Measurements from ENCODE around the gene ZNF865.

ZNF865 gene

DNA sequence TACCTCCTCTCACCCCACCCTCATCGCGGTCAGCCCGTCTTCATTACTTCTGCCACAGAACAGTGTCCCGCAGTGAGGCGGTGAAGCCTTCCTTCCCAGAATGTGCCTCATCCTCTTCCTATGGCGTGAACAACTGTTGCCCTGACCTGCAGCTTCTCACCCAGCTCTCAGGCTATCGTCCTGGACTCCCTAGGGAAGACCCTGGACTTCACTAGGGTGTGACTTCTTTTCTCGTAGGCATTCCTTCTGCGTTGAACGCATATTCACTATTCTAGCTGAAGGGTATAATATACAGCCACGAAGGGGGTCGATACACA lies 982 bp downstream of the ZNF865 start:
- peak overlapping the region; percentile 58; the same call in 1 of the 2 replicates for H3K4me3 ChIP-seq (ENCODE audit: low read length)
- no peaks in the 10 kb centered on the region for H3K36me3 ChIP-seq (ENCODE audit: control insufficient read depth, insufficient read depth, low read length)
- no peaks in the 10 kb centered on the region for H3K27me3 ChIP-seq (ENCODE audit: control insufficient read depth, insufficient read depth, low read length)
- no peaks in the 10 kb centered on the region for H3K9me3 ChIP-seq (ENCODE audit: control insufficient read depth, insufficient read depth, low read length)
- no peak for DNase-seq (ENCODE audit: low read depth, low spot score)
- WGBS (ENCODE audit: insufficient coverage, insufficient read length), result no CpG with 5 or more reads among the region's 12 CpGs
- peaks cover 1% of the 10 kb centered on the region; the same call in 1 of the 2 replicates for H3K4me1 ChIP-seq (ENCODE audit: control insufficient read depth, insufficient read depth, low read length)
- no peak overlapping the region for H3K27ac ChIP-seq (ENCODE audit: low read length)

DNA sequence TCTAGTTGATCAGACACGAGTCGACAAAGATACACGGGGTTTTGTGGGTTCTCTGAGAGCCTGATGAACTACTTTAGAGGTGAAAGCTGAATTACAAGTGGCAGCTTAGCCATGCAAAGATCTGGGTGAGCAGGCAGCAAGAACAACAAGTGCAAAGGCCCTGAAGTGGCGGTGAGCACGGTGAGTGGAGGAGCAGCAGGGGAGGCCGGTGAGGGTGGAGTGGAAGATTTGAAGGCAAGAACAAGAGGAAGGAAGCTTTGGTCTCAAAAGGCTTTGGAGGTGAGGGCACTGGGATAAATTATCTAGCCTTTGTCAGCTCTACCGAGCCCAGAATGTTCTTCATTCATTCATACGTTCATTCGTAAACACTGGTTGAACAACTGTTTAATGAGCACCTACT lies 1.4 kb downstream of the ZNF865 start:
- H3K4me3 ChIP-seq (ENCODE audit: low read length), result no peak overlapping the region
- no peak overlapping the region for H3K27ac ChIP-seq (ENCODE audit: low read length)
- WGBS (ENCODE audit: insufficient coverage, insufficient read length), result no CpG with 5 or more reads among the region's 9 CpGs

DNA sequence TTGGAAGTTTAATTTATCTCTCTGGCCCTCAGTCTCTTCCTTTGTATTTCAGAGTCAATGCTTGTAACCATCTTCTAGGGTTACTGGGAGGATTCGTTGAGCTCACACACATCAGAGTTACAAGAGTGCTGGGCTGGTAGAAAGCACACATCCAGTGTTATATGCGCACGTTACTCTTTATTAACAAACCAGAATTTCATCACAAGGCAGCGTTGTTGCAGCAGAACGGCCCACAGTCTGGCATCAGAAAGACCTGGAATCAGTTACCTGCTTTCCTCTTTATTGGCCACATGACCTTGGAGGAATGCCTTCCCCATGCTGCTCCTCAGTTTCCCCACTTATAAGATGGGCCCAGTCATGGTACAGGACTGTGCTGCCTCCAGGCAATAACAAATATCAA lies 3.9 kb downstream of the ZNF865 start:
- Histone ChIP-seq H3K27me3 (ENCODE audit: control insufficient read depth, insufficient read depth, low read length) (no peaks in the 10 kb centered on the region), H3K27ac (ENCODE audit: low read length) (no peak overlapping the region), H3K4me3 (ENCODE audit: low read length) (no peak overlapping the region), H3K36me3 (ENCODE audit: control insufficient read depth, insufficient read depth, low read length) (peaks cover 5% of the 10 kb centered on the region; the same call in 1 of the 2 replicates), H3K9me3 (ENCODE audit: control insufficient read depth, insufficient read depth, low read length) (no peaks in the 10 kb centered on the region), H3K4me1 (ENCODE audit: control insufficient read depth, insufficient read depth, low read length) (no peaks in the 10 kb centered on the region)
- DNase-seq (ENCODE audit: low read depth, low spot score), result no peak
- no CpG with 5 or more reads among the region's 5 CpGs for WGBS (ENCODE audit: insufficient coverage, insufficient read length)

More for the DNA sequence above, 1.4 kb downstream of the ZNF865 start:
- peaks cover 1% of the 10 kb centered on the region; the same call in 1 of the 2 replicates for H3K4me1 ChIP-seq (ENCODE audit: control insufficient read depth, insufficient read depth, low read length)
- H3K36me3 ChIP-seq (ENCODE audit: control insufficient read depth, insufficient read depth, low read length), result no peaks in the 10 kb centered on the region
- no peaks in the 10 kb centered on the region for H3K27me3 ChIP-seq (ENCODE audit: control insufficient read depth, insufficient read depth, low read length)
- no peak for DNase-seq (ENCODE audit: low read depth, low spot score)
- no peaks in the 10 kb centered on the region for H3K9me3 ChIP-seq (ENCODE audit: control insufficient read depth, insufficient read depth, low read length)

DNA sequence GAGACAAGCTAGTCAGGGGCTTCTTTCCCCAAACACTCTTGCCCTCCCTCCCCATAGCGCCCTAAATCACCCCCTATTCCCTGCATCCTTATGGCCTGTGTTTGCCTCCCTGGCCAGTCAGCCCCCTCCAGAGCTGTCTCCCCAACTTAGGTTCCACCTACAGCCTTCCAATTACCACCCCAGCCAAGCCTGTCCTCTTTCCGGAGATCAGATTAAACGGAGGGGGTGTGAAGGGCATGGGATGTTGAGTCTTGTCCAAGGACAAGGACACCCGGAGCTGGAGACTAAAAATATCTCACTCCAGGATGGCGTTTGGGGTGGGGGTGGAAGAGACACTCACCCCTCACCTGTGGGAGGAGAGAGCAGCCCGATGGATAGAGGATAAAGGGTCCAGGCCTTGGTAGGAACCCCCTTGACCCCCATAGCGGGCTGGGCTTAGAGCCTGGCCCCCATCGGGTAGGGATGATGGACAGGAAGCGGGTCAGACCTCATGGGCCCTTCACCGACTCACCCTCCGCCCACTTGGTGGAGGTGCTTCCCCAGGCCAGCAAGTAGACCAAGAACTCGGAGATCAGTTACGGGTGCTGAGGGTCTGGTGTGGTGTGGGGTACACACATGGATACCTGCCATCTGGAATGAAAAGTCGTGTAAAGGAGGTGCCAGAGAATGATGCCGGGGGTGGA lies 6.0 kb downstream of the ZNF865 start:
- DNase-seq (ENCODE audit: low read depth, low spot score), result no peak
- Histone ChIP-seq H3K9me3 (ENCODE audit: control insufficient read depth, insufficient read depth, low read length) (no peaks in the 10 kb centered on the region), H3K27me3 (ENCODE audit: control insufficient read depth, insufficient read depth, low read length) (no peaks in the 10 kb centered on the region), H3K4me1 (ENCODE audit: control insufficient read depth, insufficient read depth, low read length) (no peaks in the 10 kb centered on the region), H3K4me3 (ENCODE audit: low read length) (no peak overlapping the region), H3K27ac (ENCODE audit: low read length) (no peak overlapping the region), H3K36me3 (ENCODE audit: control insufficient read depth, insufficient read depth, low read length) (peaks cover 23% of the 10 kb centered on the region)
- no CpG with 5 or more reads among the region's 15 CpGs for WGBS (ENCODE audit: insufficient coverage, insufficient read length)

DNA sequence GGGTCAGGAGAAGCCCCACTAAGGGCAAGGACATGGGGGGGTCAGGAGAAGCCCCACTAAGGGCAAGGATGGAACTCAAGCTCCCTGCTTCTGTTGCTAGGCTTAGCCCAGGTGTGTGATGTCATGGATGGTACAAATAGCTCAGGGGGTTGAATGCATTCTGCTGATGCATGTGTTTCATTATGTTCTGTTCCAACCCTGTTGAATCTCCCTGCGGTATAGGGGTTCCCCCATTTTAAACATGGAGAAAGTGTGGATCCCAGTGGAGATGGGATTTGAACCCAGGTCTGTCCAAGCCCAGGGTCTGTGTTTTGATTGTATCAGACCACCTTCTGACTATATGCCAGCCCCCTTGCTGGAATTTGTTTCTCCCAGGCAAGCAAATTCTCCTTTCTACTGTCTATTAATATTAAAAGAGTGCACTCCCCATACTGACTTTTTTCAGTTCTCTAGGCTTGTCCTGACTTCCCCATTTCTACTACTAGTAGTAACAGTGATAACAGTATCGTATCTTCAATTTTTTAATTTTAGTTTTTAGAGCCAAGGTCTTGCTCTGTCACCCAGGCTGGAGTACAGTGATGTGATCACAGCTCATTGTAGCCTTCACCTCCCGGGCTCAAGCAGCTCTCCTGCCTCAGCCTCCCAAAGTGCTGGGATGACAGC lies 6.7 kb downstream of the ZNF865 start:
- no peak overlapping the region for H3K4me3 ChIP-seq (ENCODE audit: low read length)
- no peak for DNase-seq (ENCODE audit: low read depth, low spot score)
- H3K4me1 ChIP-seq (ENCODE audit: control insufficient read depth, insufficient read depth, low read length), result no peaks in the 10 kb centered on the region
- H3K9me3 ChIP-seq (ENCODE audit: control insufficient read depth, insufficient read depth, low read length), result no peaks in the 10 kb centered on the region
- no CpG with 5 or more reads among the region's 3 CpGs for WGBS (ENCODE audit: insufficient coverage, insufficient read length)
- no peaks in the 10 kb centered on the region for H3K27me3 ChIP-seq (ENCODE audit: control insufficient read depth, insufficient read depth, low read length)
- H3K27ac ChIP-seq (ENCODE audit: low read length), result no peak overlapping the region
- peaks cover 27% of the 10 kb centered on the region for H3K36me3 ChIP-seq (ENCODE audit: control insufficient read depth, insufficient read depth, low read length)

DNA sequence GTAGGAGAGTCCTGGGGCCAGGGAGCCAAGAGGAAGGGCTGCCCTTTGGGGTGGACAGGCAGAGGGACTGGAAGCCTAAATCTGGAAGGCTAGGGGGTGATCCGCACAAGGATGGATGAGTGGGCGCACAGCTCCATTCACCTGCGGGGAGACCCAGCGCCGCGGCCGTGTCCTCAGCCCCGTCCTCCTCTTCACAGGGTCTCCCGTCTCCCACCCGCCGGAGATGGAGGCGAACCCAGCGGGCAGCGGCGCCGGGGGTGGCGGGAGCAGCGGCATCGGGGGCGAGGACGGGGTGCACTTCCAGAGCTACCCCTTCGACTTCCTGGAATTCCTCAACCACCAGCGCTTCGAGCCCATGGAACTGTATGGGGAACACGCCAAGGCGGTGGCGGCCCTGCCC lies 7.9 kb downstream of the ZNF865 start:
- H3K27ac ChIP-seq (ENCODE audit: low read length), result no peak overlapping the region
- no peak overlapping the region for H3K4me3 ChIP-seq (ENCODE audit: low read length)
- H3K4me1 ChIP-seq (ENCODE audit: control insufficient read depth, insufficient read depth, low read length), result no peaks in the 10 kb centered on the region
- no peaks in the 10 kb centered on the region for H3K9me3 ChIP-seq (ENCODE audit: control insufficient read depth, insufficient read depth, low read length)
- no peak for DNase-seq (ENCODE audit: low read depth, low spot score)
- WGBS (ENCODE audit: insufficient coverage, insufficient read length), result no CpG with 5 or more reads among the region's 27 CpGs
- H3K27me3 ChIP-seq (ENCODE audit: control insufficient read depth, insufficient read depth, low read length), result no peaks in the 10 kb centered on the region
- H3K36me3 ChIP-seq (ENCODE audit: control insufficient read depth, insufficient read depth, low read length), result peaks cover 27% of the 10 kb centered on the region

DNA sequence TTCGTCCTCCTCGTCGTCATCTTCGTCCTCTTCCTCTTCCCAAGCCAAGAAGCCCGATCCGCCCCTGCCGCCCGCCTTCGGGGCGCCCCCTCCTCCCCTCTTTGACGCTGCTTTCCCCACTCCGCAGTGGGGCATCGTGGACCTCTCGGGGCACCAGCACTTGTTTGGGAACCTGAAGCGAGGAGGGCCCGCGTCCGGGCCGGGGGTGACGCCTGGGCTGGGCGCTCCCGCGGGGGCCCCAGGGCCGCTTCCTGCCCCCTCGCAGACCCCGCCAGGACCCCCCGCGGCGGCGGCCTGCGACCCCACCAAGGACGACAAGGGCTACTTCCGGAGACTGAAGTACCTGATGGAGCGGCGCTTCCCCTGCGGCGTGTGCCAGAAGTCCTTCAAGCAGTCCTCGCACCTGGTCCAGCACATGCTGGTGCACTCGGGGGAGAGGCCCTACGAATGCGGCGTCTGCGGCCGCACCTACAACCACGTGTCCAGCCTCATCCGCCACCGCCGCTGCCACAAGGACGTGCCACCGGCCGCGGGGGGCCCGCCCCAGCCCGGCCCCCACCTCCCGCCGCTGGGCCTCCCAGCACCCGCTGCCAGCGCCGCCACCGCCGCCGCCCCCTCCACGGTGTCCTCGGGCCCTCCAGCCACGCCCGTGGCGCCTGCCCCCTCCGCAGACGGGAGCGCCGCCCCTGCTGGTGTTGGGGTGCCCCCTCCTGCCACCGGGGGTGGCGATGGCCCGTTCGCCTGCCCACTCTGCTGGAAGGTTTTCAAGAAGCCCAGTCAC lies 8.7 kb downstream of the ZNF865 start:
- no peak overlapping the region for H3K4me3 ChIP-seq (ENCODE audit: low read length)
- WGBS (ENCODE audit: insufficient coverage, insufficient read length), result 100% methylated on average over 1 of the region's 75 CpGs
- H3K36me3 ChIP-seq (ENCODE audit: control insufficient read depth, insufficient read depth, low read length), result peaks cover 27% of the 10 kb centered on the region

DNA sequence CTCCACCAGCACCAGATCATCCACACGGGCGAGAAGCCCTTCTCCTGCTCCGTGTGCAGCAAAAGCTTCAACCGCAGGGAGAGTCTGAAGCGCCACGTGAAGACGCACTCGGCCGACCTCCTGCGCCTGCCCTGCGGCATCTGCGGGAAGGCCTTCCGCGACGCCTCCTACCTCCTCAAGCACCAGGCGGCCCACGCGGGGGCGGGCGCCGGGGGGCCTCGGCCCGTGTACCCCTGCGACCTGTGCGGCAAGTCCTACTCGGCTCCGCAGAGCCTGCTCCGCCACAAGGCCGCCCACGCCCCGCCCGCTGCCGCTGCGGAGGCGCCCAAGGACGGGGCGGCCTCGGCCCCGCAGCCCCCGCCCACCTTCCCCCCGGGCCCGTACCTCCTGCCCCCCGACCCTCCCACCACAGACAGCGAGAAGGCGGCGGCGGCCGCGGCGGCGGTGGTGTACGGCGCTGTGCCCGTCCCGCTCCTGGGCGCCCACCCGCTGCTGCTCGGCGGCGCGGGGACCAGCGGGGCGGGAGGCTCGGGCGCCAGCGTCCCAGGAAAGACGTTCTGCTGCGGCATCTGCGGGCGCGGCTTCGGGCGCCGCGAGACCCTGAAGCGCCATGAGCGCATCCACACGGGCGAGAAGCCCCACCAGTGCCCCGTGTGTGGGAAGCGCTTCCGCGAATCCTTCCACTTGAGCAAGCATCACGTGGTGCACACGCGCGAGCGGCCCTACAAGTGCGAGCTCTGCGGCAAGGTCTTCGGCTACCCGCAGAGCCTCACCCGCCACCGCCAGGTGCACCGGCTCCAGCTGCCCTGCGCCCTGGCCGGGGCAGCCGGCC lies 9.5 kb downstream of the ZNF865 start:
- no peak for DNase-seq (ENCODE audit: low read depth, low spot score)
- no peaks in the 10 kb centered on the region for H3K4me1 ChIP-seq (ENCODE audit: control insufficient read depth, insufficient read depth, low read length)
- no peak overlapping the region for H3K4me3 ChIP-seq (ENCODE audit: low read length)
- WGBS (ENCODE audit: insufficient coverage, insufficient read length), result no CpG with 5 or more reads among the region's 98 CpGs
- peaks cover 27% of the 10 kb centered on the region for H3K36me3 ChIP-seq (ENCODE audit: control insufficient read depth, insufficient read depth, low read length)
- H3K27ac ChIP-seq (ENCODE audit: low read length), result no peak overlapping the region
- H3K27me3 ChIP-seq (ENCODE audit: control insufficient read depth, insufficient read depth, low read length), result no peaks in the 10 kb centered on the region
- H3K9me3 ChIP-seq (ENCODE audit: control insufficient read depth, insufficient read depth, low read length), result no peaks in the 10 kb centered on the region

More for the DNA sequence above, 8.7 kb downstream of the ZNF865 start:
- Histone ChIP-seq H3K9me3 (ENCODE audit: control insufficient read depth, insufficient read depth, low read length) (no peaks in the 10 kb centered on the region), H3K27ac (ENCODE audit: low read length) (no peak overlapping the region), H3K4me1 (ENCODE audit: control insufficient read depth, insufficient read depth, low read length) (no peaks in the 10 kb centered on the region), H3K27me3 (ENCODE audit: control insufficient read depth, insufficient read depth, low read length) (no peaks in the 10 kb centered on the region)
- DNase-seq (ENCODE audit: low read depth, low spot score), result no peak

DNA sequence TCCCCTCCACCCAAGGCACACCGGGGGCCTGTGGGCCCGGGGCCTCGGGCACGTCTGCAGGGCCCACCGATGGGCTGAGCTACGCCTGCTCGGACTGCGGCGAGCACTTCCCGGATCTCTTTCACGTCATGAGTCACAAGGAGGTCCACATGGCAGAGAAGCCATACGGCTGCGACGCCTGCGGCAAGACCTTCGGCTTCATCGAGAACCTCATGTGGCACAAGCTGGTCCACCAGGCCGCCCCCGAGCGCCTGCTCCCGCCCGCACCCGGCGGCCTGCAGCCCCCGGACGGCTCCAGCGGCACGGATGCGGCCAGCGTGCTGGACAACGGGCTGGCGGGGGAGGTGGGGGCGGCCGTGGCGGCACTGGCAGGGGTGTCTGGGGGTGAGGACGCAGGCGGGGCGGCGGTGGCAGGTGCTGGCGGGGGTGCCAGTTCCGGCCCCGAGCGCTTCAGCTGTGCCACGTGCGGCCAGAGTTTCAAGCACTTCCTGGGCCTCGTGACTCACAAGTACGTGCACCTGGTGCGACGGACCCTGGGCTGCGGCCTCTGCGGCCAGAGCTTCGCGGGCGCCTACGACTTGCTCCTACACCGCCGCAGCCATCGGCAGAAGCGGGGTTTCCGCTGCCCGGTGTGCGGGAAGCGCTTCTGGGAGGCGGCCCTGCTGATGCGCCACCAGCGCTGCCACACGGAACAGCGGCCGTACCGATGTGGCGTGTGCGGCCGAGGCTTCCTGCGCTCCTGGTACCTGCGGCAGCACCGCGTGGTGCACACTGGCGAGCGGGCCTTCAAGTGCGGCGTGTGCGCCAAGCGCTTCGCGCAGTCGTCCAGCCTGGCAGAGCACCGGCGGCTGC lies 10.3 kb downstream of the ZNF865 start:
- H3K4me3 ChIP-seq (ENCODE audit: low read length), result no peak overlapping the region
- H3K27ac ChIP-seq (ENCODE audit: low read length), result no peak overlapping the region
- no peaks in the 10 kb centered on the region for H3K9me3 ChIP-seq (ENCODE audit: control insufficient read depth, insufficient read depth, low read length)
- H3K4me1 ChIP-seq (ENCODE audit: control insufficient read depth, insufficient read depth, low read length), result no peaks in the 10 kb centered on the region
- no peak for DNase-seq (ENCODE audit: low read depth, low spot score)
- H3K36me3 ChIP-seq (ENCODE audit: control insufficient read depth, insufficient read depth, low read length), result peaks cover 27% of the 10 kb centered on the region
- no peaks in the 10 kb centered on the region for H3K27me3 ChIP-seq (ENCODE audit: control insufficient read depth, insufficient read depth, low read length)
- WGBS (ENCODE audit: insufficient coverage, insufficient read length), result no CpG with 5 or more reads among the region's 88 CpGs

All from iPS DF 6.9 (cell line).